Stimulated activated memory B cell treated with anti-CD40 and anti-IgM and Interleukin-4, amounts not matched to agents 10 μg/mL and 1 μg/mL and 100 μg/mL, for 72 hours (primary cell): ENCODE measurements around the gene ALPK1.
"Not testable (repeated sequence)": the region's sequence is repeated elsewhere in the genome, so short reads cannot be mapped to it uniquely, and the experiment has no call there.

Experiments used
- ATAC-seq: fragments of 150-1000 bp; cut with Tn5 transposase; 2 replicates; pipeline ENCODE4 v1.10.0; 2021
- H3K27ac Mint-ChIP-seq: one replicate; pipeline ENCODE4 v1.8.0; 2022; ENCODE audit warnings: mild to moderate bottlenecking, mixed read lengths
- H3K27me3 Mint-ChIP-seq: one replicate; pipeline ENCODE4 v1.8.0; 2022; ENCODE audit warnings: mixed read lengths
- H3K36me3 Mint-ChIP-seq: one replicate; pipeline ENCODE4 v1.8.0; 2022; ENCODE audit warnings: mixed read lengths
- H3K4me1 Mint-ChIP-seq: one replicate; pipeline ENCODE4 v1.8.0; 2022; ENCODE audit warnings: mixed read lengths
- H3K4me3 Mint-ChIP-seq: one replicate; pipeline ENCODE4 v1.8.0; 2022; ENCODE audit warnings: mild to moderate bottlenecking, moderate library complexity, mixed read lengths
- H3K9me3 Mint-ChIP-seq: one replicate; pipeline ENCODE4 v1.8.0; 2022; ENCODE audit warnings: mixed read lengths

ALPK1 gene

DNA sequence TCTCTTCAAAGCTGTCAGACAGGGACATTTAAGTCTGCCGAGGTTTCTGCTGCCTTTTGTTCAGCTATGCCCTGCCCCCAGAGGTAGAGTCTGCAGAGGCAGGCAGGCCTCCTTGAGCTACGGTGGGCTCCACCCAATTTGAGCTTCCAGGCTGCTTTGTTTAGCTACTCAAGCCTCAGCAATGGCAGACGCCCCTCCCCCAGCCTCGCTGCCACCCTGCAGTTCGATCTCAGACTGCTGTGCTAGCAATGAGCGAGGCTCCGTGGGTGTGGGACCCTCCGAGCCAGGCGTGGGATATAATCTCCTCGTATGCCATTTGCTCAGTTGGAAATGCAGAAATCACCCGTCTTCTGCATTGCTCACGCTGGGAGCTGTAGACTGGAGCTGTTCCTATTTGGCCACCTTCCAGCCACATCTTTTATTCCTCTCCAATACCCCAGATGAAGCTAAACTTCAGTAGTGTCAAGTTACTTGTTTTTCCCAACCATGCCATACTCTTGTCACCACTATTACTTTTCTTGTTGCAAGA lies 12.2 kb downstream of the ALPK1 start:
- not testable (repeated sequence) for H3K9me3 Mint-ChIP-seq, H3K4me3 Mint-ChIP-seq, H3K27me3 Mint-ChIP-seq, H3K36me3 Mint-ChIP-seq, H3K27ac Mint-ChIP-seq, ATAC-seq
- peaks cover 23% of the 10 kb centered on the region for H3K4me1 Mint-ChIP-seq

DNA sequence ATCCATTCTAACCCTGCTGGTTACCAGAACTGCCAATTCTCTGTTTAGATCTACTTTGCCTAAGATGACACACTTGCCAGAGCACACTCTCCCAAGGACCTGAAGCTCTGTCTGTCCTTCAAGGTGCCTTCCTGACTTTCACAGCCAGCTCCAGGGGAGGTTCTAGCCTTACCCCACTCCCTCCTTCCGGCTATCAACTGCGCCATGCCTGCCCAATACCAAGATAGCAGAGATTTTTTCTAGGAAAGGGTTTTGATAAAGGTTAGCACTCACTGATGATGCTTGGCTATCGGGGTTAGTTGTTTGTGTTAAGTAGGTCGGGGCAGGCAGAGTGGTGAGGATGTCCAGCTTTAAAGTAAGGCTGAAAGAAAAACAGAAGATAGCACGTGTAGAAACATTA lies 14.3 kb downstream of the ALPK1 start:
- no peaks in the 10 kb centered on the region for H3K9me3 Mint-ChIP-seq
- H3K36me3 Mint-ChIP-seq: no peaks in the 10 kb centered on the region
- ATAC-seq: no peak
- no peak overlapping the region for H3K27ac Mint-ChIP-seq
- peaks cover 24% of the 10 kb centered on the region for H3K4me1 Mint-ChIP-seq
- H3K27me3 Mint-ChIP-seq: no peaks in the 10 kb centered on the region
- peak overlapping the region; percentile 29 for H3K4me3 Mint-ChIP-seq

DNA sequence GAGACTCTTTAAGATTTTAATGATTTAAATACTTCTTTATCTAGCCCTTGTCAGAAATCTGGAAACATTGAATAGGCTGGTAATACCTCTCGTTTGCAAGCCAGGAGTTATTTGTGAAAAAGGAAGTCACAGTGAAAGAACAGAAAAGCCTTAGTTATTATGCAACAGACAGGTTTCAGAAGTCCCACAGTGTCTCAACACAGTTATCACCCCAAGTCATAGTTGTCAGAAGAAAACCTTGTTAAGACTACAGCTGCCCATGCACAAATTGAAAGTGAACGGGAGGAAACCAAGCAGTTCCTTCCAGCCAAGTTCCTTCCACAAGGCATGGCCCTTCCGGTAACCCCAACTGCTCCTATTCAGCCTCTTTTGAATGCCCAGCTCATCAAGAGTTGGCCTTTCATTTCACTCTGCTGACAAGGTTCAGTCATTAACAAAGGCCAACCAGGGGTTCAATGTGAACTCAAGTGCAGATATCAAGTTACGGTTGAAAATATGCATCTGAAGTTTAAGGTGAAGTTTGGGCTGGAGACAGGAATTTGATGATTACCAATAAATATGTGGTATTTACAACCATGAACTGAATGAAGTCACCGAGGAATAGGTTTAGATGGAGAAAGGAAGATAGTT lies 15.6 kb downstream of the ALPK1 start:
- Mint-ChIP-seq H3K4me3 (no peak overlapping the region), H3K9me3 (no peaks in the 10 kb centered on the region), H3K27me3 (no peaks in the 10 kb centered on the region), H3K4me1 (peaks cover 18% of the 10 kb centered on the region), H3K36me3 (peaks cover 6% of the 10 kb centered on the region), H3K27ac (no peak overlapping the region)
- peak; percentile 95 for ATAC-seq

- H3K4me3 Mint-ChIP-seq: no peak overlapping the region
- no peak for ATAC-seq
- H3K27me3 Mint-ChIP-seq: no peaks in the 10 kb centered on the region
- no peaks in the 10 kb centered on the region for H3K9me3 Mint-ChIP-seq
- no peak overlapping the region for H3K27ac Mint-ChIP-seq
- peaks cover 29% of the 10 kb centered on the region for H3K4me1 Mint-ChIP-seq
- peaks cover 9% of the 10 kb centered on the region for H3K36me3 Mint-ChIP-seq
Observed at GRCh38 chr4:112315446-112315845, 18.3 kb downstream of the ALPK1 start.

GRCh38 chr4:112316360-112316759 lies 19.2 kb downstream of the ALPK1 start:
- no peak overlapping the region for H3K27ac Mint-ChIP-seq
- no peak overlapping the region for H3K4me3 Mint-ChIP-seq
- no peaks in the 10 kb centered on the region for H3K27me3 Mint-ChIP-seq
- H3K4me1 Mint-ChIP-seq: peaks cover 26% of the 10 kb centered on the region
- no peak for ATAC-seq
- H3K36me3 Mint-ChIP-seq: peaks cover 11% of the 10 kb centered on the region
- H3K9me3 Mint-ChIP-seq: no peaks in the 10 kb centered on the region

DNA sequence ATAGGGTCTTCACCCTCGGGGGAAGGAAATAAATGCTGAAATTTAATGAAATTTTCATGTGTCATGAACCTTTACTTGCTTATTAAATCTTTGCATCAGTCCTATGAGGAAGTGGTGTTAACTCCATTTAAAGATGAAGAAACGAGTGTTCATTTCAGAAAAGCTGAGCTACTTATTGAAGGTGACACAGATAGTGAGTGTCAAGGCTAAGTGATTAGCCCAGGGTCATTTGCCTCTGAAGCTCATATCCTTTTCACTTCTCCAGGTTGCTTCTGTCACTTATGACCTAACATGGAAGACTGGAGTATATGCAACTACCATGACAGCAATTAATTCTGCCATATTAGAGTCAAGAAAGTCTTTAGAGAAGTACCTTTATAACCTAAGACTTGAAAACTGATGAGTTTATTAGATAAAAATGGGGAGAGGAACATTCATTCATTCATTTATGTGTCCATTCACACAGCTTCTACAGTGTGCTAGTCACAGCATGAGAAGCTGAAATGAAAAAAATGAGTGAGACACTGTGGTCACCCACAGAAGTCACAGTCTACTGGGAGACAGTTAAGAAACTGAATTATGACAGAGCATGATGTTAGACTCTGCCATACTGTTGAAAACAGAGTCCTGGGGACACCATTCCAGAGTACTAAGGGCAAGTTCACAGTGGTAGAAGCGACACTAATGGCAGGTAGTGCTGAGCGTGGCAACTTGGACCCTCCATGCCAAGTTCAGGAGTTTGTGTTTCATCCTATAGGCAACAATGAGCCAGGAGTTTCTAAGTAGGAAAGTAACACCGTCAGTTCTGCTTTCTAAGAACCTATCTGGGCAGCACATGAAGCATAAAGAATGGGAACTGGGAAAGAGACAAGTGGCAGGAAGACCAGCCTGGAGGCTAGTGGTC lies 21.3 kb downstream of the ALPK1 start:
- Mint-ChIP-seq H3K36me3 (peaks cover 11% of the 10 kb centered on the region), H3K4me1 (peaks cover 20% of the 10 kb centered on the region), H3K4me3 (no peak overlapping the region), H3K27me3 (no peaks in the 10 kb centered on the region), H3K27ac (no peak overlapping the region), H3K9me3 (no peaks in the 10 kb centered on the region)
- ATAC-seq: peak; percentile 68

DNA sequence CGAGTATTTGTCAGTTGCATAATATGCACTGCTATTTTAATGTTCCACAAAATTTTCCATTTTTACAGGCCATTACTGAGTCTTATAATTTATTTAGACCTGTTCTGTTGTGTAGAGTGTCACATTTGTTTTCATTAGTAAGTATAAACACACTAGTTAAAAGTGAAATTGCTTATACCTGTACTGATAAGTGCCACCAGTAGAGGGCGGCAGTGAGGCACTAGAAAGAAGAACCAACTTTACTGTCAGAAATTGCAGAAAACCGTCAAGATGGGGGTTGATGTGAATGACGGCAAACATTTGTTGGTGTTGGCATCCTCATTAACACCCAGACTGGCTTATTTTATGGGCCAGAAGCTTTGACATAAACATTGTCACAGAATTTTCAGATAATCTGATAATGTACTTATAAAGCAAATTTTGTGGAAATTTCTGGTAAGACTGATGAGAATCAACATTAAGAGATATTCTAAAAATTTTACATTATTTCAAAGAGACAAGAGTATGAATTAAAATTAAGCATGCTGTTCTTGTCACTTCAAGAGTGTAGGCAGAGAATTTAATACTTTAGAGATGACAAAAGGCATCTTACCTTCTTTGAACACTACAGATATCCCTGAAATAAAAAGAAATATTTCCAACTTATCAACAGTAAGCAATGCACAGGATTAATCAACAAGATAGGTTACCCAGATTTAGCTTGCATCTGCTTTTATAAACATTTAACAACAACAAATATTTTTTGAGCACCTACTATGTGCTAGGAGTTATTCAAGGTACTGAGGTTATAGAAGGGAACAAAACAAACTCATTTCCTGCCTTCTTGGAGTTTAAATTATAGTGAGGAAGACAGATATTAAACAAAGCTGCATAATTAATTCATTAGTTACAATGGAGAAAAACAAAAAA lies 24.9 kb downstream of the ALPK1 start:
- no peak overlapping the region for H3K4me3 Mint-ChIP-seq
- peaks cover 11% of the 10 kb centered on the region for H3K4me1 Mint-ChIP-seq
- no peak overlapping the region for H3K27ac Mint-ChIP-seq
- no peak for ATAC-seq
- H3K36me3 Mint-ChIP-seq: peaks cover 22% of the 10 kb centered on the region
- H3K27me3 Mint-ChIP-seq: no peaks in the 10 kb centered on the region
- H3K9me3 Mint-ChIP-seq: no peaks in the 10 kb centered on the region

GRCh38 chr4:112322866-112323265 lies 25.7 kb downstream of the ALPK1 start:
- Mint-ChIP-seq H3K27ac (no peak overlapping the region), H3K4me3 (no peak overlapping the region), H3K4me1 (peaks cover 11% of the 10 kb centered on the region), H3K27me3 (no peaks in the 10 kb centered on the region), H3K36me3 (peaks cover 18% of the 10 kb centered on the region), H3K9me3 (no peaks in the 10 kb centered on the region)
- ATAC-seq: no peak

- Mint-ChIP-seq H3K27ac (no peak overlapping the region), H3K4me3 (no peak overlapping the region), H3K9me3 (no peaks in the 10 kb centered on the region), H3K4me1 (no peaks in the 10 kb centered on the region), H3K36me3 (peaks cover 14% of the 10 kb centered on the region), H3K27me3 (no peaks in the 10 kb centered on the region)
- ATAC-seq: no peak
Observed at GRCh38 chr4:112325530-112325929, 28.4 kb downstream of the ALPK1 start.

GRCh38 chr4:112327965-112328733 lies 31.0 kb downstream of the ALPK1 start:
- Mint-ChIP-seq H3K9me3 (no peaks in the 10 kb centered on the region), H3K36me3 (peaks cover 13% of the 10 kb centered on the region), H3K4me3 (peak overlapping the region; percentile 36), H3K27ac (no peak overlapping the region), H3K27me3 (no peaks in the 10 kb centered on the region), H3K4me1 (no peaks in the 10 kb centered on the region)
- peak; percentile 59 for ATAC-seq

GRCh38 chr4:112328734-112329130 lies 31.6 kb downstream of the ALPK1 start:
- no peak overlapping the region for H3K27ac Mint-ChIP-seq
- no peak for ATAC-seq

GRCh38 chr4:112329672-112330375 lies 32.7 kb downstream of the ALPK1 start:
- H3K4me3 Mint-ChIP-seq: no peak overlapping the region
- H3K9me3 Mint-ChIP-seq: no peaks in the 10 kb centered on the region
- H3K36me3 Mint-ChIP-seq: peaks cover 9% of the 10 kb centered on the region
- H3K27me3 Mint-ChIP-seq: no peaks in the 10 kb centered on the region
- H3K4me1 Mint-ChIP-seq: no peaks in the 10 kb centered on the region
- no peak for ATAC-seq
- no peak overlapping the region for H3K27ac Mint-ChIP-seq

More at GRCh38 chr4:112328734-112329130, 31.6 kb downstream of the ALPK1 start:
- no peaks in the 10 kb centered on the region for H3K4me1 Mint-ChIP-seq
- peaks cover 13% of the 10 kb centered on the region for H3K36me3 Mint-ChIP-seq
- no peaks in the 10 kb centered on the region for H3K27me3 Mint-ChIP-seq
- H3K4me3 Mint-ChIP-seq: no peak overlapping the region
- H3K9me3 Mint-ChIP-seq: no peaks in the 10 kb centered on the region

- H3K27ac Mint-ChIP-seq: no peak overlapping the region
- no peak for ATAC-seq
- peaks cover 2% of the 10 kb centered on the region for H3K36me3 Mint-ChIP-seq
- H3K4me1 Mint-ChIP-seq: no peaks in the 10 kb centered on the region
- H3K9me3 Mint-ChIP-seq: no peaks in the 10 kb centered on the region
- no peak overlapping the region for H3K4me3 Mint-ChIP-seq
- no peaks in the 10 kb centered on the region for H3K27me3 Mint-ChIP-seq
Observed at GRCh38 chr4:112330921-112331320, 33.8 kb downstream of the ALPK1 start.

DNA sequence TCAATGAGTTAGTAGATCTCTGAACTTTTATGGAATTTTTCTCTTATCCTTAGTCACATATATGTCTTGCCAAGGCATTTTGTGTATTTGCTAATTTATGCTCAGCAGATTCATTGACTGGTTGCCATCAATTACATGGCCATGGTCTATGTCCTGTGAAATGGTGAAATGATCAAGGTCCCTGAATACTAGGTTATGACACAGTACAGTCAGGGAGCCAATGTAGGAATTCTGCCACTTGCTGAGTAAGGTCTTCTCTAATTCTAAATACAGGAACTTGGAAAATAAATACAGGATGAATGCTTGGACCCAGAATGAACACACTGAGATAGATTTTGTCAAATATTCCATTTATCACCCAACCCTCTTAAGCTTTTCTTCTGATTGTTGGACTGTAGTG lies 35.2 kb downstream of the ALPK1 start:
- Mint-ChIP-seq H3K9me3 (no peaks in the 10 kb centered on the region), H3K4me3 (no peak overlapping the region), H3K27ac (no peak overlapping the region), H3K36me3 (no peaks in the 10 kb centered on the region), H3K27me3 (no peaks in the 10 kb centered on the region), H3K4me1 (no peaks in the 10 kb centered on the region)
- no peak for ATAC-seq
